Measurements from ENCODE around the gene OBP2A. TPM values are rescaled to one million over a fixed set of nuclear protein-coding genes. Genes with fewer than 3 reads are reported as not detected.

Gene OBP2A
- total and polyA plus RNA-seq, 2 donors (not counting 1 experiment from before 2014, with no cell fraction given): not detected

DNA sequence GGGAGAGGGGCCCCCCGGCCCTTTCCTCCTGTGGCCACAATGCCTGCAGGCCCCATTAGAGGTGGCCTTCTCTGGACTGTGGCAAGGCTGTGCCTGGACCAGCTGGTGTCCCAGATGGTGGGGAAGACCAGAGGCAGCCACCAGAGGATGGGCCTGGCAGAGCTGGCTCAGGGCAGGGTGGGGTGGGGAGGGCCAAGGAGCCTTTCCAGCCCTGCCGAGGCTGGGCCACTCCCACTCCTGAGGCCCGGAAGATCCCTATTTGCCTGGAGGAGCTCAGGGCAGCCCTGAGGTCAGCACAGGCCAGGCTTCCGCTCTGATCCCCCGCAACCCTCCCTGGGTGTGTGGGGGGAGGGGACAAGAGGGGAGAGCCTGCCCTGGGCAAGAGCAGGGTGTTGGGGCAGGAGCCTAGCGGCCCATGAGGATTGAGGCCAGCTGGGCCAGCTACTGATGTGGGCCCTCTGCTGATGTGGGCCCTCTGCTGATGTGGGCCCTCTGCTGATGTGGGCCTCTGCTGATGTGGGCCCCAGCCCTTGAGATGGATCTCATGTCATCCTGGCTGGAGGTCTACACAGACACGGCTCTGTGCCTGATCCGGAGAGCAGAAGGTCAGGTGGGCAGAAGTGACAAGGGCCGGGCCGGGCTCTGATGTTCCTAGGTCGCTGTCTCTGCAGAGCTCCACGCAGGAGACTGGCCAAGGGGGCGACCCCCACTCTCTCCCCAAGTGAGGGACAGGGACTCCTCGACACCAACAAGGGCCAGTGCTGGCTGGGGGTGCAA lies 39.4 kb upstream of the OBP2A start:
- Histone ChIP-seq H3K27me3 (ENCODE audit: control insufficient read depth, insufficient read depth, low read length) (no peaks in the 10 kb centered on the region), H2AFZ (ENCODE audit: low read length) (no peak overlapping the region), H3K4me1 (ENCODE audit: control insufficient read depth, extremely low read depth, insufficient read depth, low read length) (peaks cover 5% of the 10 kb centered on the region), H3K4me3 (replicated peaks in 1 of 4; ENCODE audit: control extremely low read depth in 1 of 4, insufficient read depth in 1 of 4, low read depth in 3 of 4, low read length in 4 of 4) (no peak overlapping the region), H3K36me3 (ENCODE audit: control insufficient read depth, insufficient read depth, low read length) (peaks cover 17% of the 10 kb centered on the region), H4K20me1 (ENCODE audit: control insufficient read depth, extremely low read depth, insufficient read depth, low read length) (no peaks in the 10 kb centered on the region), H3K27ac (ENCODE audit: insufficient read depth, low read length) (no peak overlapping the region), H3K9ac (ENCODE audit: insufficient read depth, low read length) (no peak overlapping the region), H3K4me2 (ENCODE audit: extremely low read depth, insufficient read depth, low read length) (no peak overlapping the region), H3K9me3 (ENCODE audit: control insufficient read depth, insufficient read depth, low read depth, low read length) (no peaks in the 10 kb centered on the region), H3K79me2 (ENCODE audit: control insufficient read depth, insufficient read depth, low read length) (peaks cover 8% of the 10 kb centered on the region)
- DNase-seq (ENCODE audit: low read depth in 2 of 2): no peak
- TF ChIP-seq CTCF (conservative IDR thresholded peaks at IDR 0.05 in 1 of 2, IDR thresholded peaks at IDR 0.05 in 1 of 2; ENCODE audit: low read depth in 1 of 2, low read length in 2 of 2) (no peak), EZH2 (IDR thresholded peaks at IDR 0.05; ENCODE audit: low read length, missing control alignments) (no peak)

GRCh38 chr9:135507104-135508035 lies 38.6 kb upstream of the OBP2A start:
- TF ChIP-seq CTCF (conservative IDR thresholded peaks at IDR 0.05 in 1 of 2, IDR thresholded peaks at IDR 0.05 in 1 of 2; ENCODE audit: low read depth in 1 of 2, low read length in 2 of 2): no peak
- no peak for TF ChIP-seq EZH2 (IDR thresholded peaks at IDR 0.05; ENCODE audit: low read length, missing control alignments)
- no peaks in the 10 kb centered on the region for H3K27me3 ChIP-seq (ENCODE audit: control insufficient read depth, insufficient read depth, low read length)
- DNase-seq (ENCODE audit: low read depth in 2 of 2): no peak
- no peaks in the 10 kb centered on the region for H3K9me3 ChIP-seq (ENCODE audit: control insufficient read depth, insufficient read depth, low read depth, low read length)
- H3K4me3 ChIP-seq (replicated peaks in 1 of 4; ENCODE audit: control extremely low read depth in 1 of 4, insufficient read depth in 1 of 4, low read depth in 3 of 4, low read length in 4 of 4): no peak overlapping the region
- peaks cover 17% of the 10 kb centered on the region for H3K36me3 ChIP-seq (ENCODE audit: control insufficient read depth, insufficient read depth, low read length)
- peaks cover 2% of the 10 kb centered on the region for H3K4me1 ChIP-seq (ENCODE audit: control insufficient read depth, extremely low read depth, insufficient read depth, low read length)
- peaks cover under 1% of the 10 kb centered on the region for H3K79me2 ChIP-seq (ENCODE audit: control insufficient read depth, insufficient read depth, low read length)
- no peak overlapping the region for H3K27ac ChIP-seq (ENCODE audit: insufficient read depth, low read length)
- H3K4me2 ChIP-seq (ENCODE audit: extremely low read depth, insufficient read depth, low read length): no peak overlapping the region
- no peaks in the 10 kb centered on the region for H4K20me1 ChIP-seq (ENCODE audit: control insufficient read depth, extremely low read depth, insufficient read depth, low read length)
- no peak overlapping the region for H3K9ac ChIP-seq (ENCODE audit: insufficient read depth, low read length)
- H2AFZ ChIP-seq (ENCODE audit: low read length): no peak overlapping the region

- no peak overlapping the region for H3K27ac ChIP-seq (ENCODE audit: insufficient read depth, low read length)
- H3K4me2 ChIP-seq (ENCODE audit: extremely low read depth, insufficient read depth, low read length): no peak overlapping the region
- no peaks in the 10 kb centered on the region for H3K9me3 ChIP-seq (ENCODE audit: control insufficient read depth, insufficient read depth, low read depth, low read length)
- H3K79me2 ChIP-seq (ENCODE audit: control insufficient read depth, insufficient read depth, low read length): no peaks in the 10 kb centered on the region
- no peak for DNase-seq (ENCODE audit: low read depth in 2 of 2)
- no peak overlapping the region for H3K4me3 ChIP-seq (replicated peaks in 1 of 4; ENCODE audit: control extremely low read depth in 1 of 4, insufficient read depth in 1 of 4, low read depth in 3 of 4, low read length in 4 of 4)
- TF ChIP-seq CTCF (conservative IDR thresholded peaks at IDR 0.05 in 1 of 2, IDR thresholded peaks at IDR 0.05 in 1 of 2; ENCODE audit: low read depth in 1 of 2, low read length in 2 of 2): no peak
- no peak for TF ChIP-seq EZH2 (IDR thresholded peaks at IDR 0.05; ENCODE audit: low read length, missing control alignments)
- H3K27me3 ChIP-seq (ENCODE audit: control insufficient read depth, insufficient read depth, low read length): no peaks in the 10 kb centered on the region
- peaks cover 2% of the 10 kb centered on the region for H3K4me1 ChIP-seq (ENCODE audit: control insufficient read depth, extremely low read depth, insufficient read depth, low read length)
- peaks cover 17% of the 10 kb centered on the region for H3K36me3 ChIP-seq (ENCODE audit: control insufficient read depth, insufficient read depth, low read length)
- no peak overlapping the region for H2AFZ ChIP-seq (ENCODE audit: low read length)
- H3K9ac ChIP-seq (ENCODE audit: insufficient read depth, low read length): no peak overlapping the region
- H4K20me1 ChIP-seq (ENCODE audit: control insufficient read depth, extremely low read depth, insufficient read depth, low read length): no peaks in the 10 kb centered on the region
Observed at GRCh38 chr9:135508211-135508820, 37.6 kb upstream of the OBP2A start.

All from fibroblast of lung (primary cell).